Liver (tissue), 9 donors: Measurements from ENCODE around the gene ACOT7. TPM values are rescaled to one million over a fixed set of nuclear protein-coding genes. Genes with fewer than 3 reads are reported as not detected.

Experiments
- DNase-seq: peaks from one replicate; pipeline ENCODE4 v3.0.0-alpha.2; 2017; ENCODE audit warnings: low spot score
- H3K27ac ChIP-seq, 2 donors: one replicate each; pipeline ENCODE4 v1.7.0; 2013; ENCODE audit warnings: inconsistent platforms in 2 of 2, low read length in 2 of 2, control low read depth in 1 of 2, low read depth in 1 of 2, mild to moderate bottlenecking in 1 of 2
- H3K27me3 ChIP-seq, 4 donors: one replicate each; pipeline versions ENCODE4 v1.6.1 to v1.7.0; 2013; ENCODE audit warnings: low read length in 3 of 4, inconsistent platforms in 1 of 4, mild to moderate bottlenecking in 1 of 4, moderate library complexity in 1 of 4; ENCODE audit not compliant: control insufficient read depth in 4 of 4, insufficient read depth in 4 of 4
- H3K36me3 ChIP-seq, 4 donors: one replicate each; pipeline versions ENCODE4 v1.6.1 to v1.7.0; 2013; ENCODE audit warnings: low read length in 3 of 4, mild to moderate bottlenecking in 3 of 4, low read depth in 1 of 4, moderate library complexity in 1 of 4; ENCODE audit not compliant: control insufficient read depth in 4 of 4, insufficient read depth in 3 of 4
- H3K4me1 ChIP-seq, 4 donors: one replicate each; pipeline versions ENCODE4 v1.6.1 to v1.7.0; 2013; ENCODE audit warnings: low read length in 3 of 4, mild to moderate bottlenecking in 3 of 4, moderate library complexity in 1 of 4; ENCODE audit not compliant: control insufficient read depth in 4 of 4, insufficient read depth in 4 of 4
- H3K4me3 ChIP-seq, 3 donors: one replicate each; pipeline versions ENCODE4 v1.6.1 to v1.7.0; 2013; ENCODE audit warnings: low read length in 3 of 3, control low read depth in 1 of 3, low read depth in 1 of 3, mild to moderate bottlenecking in 1 of 3
- H3K9ac ChIP-seq, 2 donors: one replicate each; pipeline ENCODE4 v1.7.0; 2013; ENCODE audit warnings: low read length in 2 of 2, mild to moderate bottlenecking in 2 of 2, moderate library complexity in 2 of 2, control low read depth in 1 of 2, low read depth in 1 of 2
- H3K9me3 ChIP-seq, 4 donors: one replicate each; pipeline versions ENCODE4 v1.6.1 to v1.7.0; 2013; ENCODE audit warnings: low read length in 3 of 4; ENCODE audit not compliant: control insufficient read depth in 4 of 4
- ATF3 ChIP-seq: IDR thresholded peaks from 2 replicates; pipeline ENCODE4 v1.6.1; 2016; ENCODE audit warnings: antibody characterized with exemption
- CTCF ChIP-seq: fragments of 150-350 bp; IDR thresholded peaks from 2 replicates; pipeline ENCODE4 v1.5.1; 2017; ENCODE audit warnings: improper control_type of control experiment, low read depth, low read length; ENCODE audit not compliant: missing input control
- EGR1 ChIP-seq, 2 donors: IDR thresholded peaks; 2 replicates each; pipeline ENCODE4 v1.6.1; 2016 to 2018; ENCODE audit warnings: antibody characterized with exemption in 2 of 2, low read depth in 2 of 2
- FOXA1 ChIP-seq: IDR thresholded peaks from 2 replicates; pipeline ENCODE4 v1.6.1; 2016; ENCODE audit warnings: antibody characterized with exemption
- FOXA2 ChIP-seq: IDR thresholded peaks from 2 replicates; pipeline ENCODE4 v1.6.1; 2016; ENCODE audit warnings: antibody characterized with exemption
- GABPA ChIP-seq, 2 donors: IDR thresholded peaks in 1 of 2; conservative IDR thresholded peaks in 1 of 2; 2 replicates each; pipeline ENCODE4 v1.6.1; 2016; ENCODE audit warnings: antibody characterized with exemption in 2 of 2, mild to moderate bottlenecking in 1 of 2, moderate library complexity in 1 of 2
- HNF4A ChIP-seq, 2 donors: conservative IDR thresholded peaks; 2 replicates each; pipeline ENCODE4 v1.6.1; 2016; ENCODE audit warnings: antibody characterized with exemption in 2 of 2, mild to moderate bottlenecking in 2 of 2
- JUND ChIP-seq, 2 donors: IDR thresholded peaks; 2 replicates each; pipeline ENCODE4 v1.6.1; 2016; ENCODE audit warnings: antibody characterized with exemption in 2 of 2
- MAX ChIP-seq: IDR thresholded peaks from 2 replicates; pipeline ENCODE4 v1.6.1; 2016; ENCODE audit warnings: antibody characterized with exemption
- NR2F2 ChIP-seq: IDR thresholded peaks from 2 replicates; pipeline ENCODE4 v1.6.1; 2016; ENCODE audit warnings: antibody characterized with exemption
- RAD21 ChIP-seq, 2 donors: IDR thresholded peaks; 2 replicates each; pipeline ENCODE4 v1.6.1; 2016; ENCODE audit warnings: antibody characterized with exemption in 2 of 2, mild to moderate bottlenecking in 2 of 2
- RXRA ChIP-seq, 2 donors: IDR thresholded peaks; 2 replicates each; pipeline ENCODE4 v1.6.1; 2017 to 2018; ENCODE audit warnings: antibody characterized with exemption in 2 of 2, mild to moderate bottlenecking in 1 of 2
- SP1 ChIP-seq: IDR thresholded peaks from 2 replicates; pipeline ENCODE4 v1.6.1; 2018; ENCODE audit warnings: antibody characterized with exemption, mild to moderate bottlenecking
- TAF1 ChIP-seq: conservative IDR thresholded peaks from 2 replicates; pipeline ENCODE4 v1.6.1; 2016; ENCODE audit warnings: antibody characterized with exemption, mild to moderate bottlenecking
- YY1 ChIP-seq: IDR thresholded peaks from 2 replicates; pipeline ENCODE4 v1.6.1; 2016; ENCODE audit warnings: antibody characterized with exemption, mild to moderate bottlenecking
- ZBTB33 ChIP-seq: IDR thresholded peaks from 2 replicates; pipeline ENCODE4 v1.6.1; 2016; ENCODE audit warnings: antibody characterized with exemption
- WGBS: extraction: QIAGEN DNeasy Blood & Tissue Kit; methylation state at CpG from one replicate; pipeline ENCODE4 v1.1.7; 2013; 5-methylcytosine and 5-hydroxymethylcytosine counted together
- polyA plus RNA-seq, 2 donors: library from polyadenylated mRNA; stranded (reverse) in 1 of 2; unstranded in 1 of 2; fragments of 200-250 nt in 1 of 2; fragments of >200 nt in 1 of 2; fragmentation: Nextera tagmentation in 1 of 2; extraction: Ambion mirVana in 1 of 2; gene quantifications; one replicate each; pipeline versions ENCODE4 v1.2.1 to v1.2.3, GENCODE V29; 2013 to 2015
- total RNA-seq, 2 donors: library from RNA; depleted of rRNA; stranded (reverse); fragments of >200 nt; gene quantifications; one replicate each; pipeline ENCODE4 v1.2.3, GENCODE V29; 2014
- donor health status: healthy.
- donor health status: healthy.
- donor health status: healthy.
- donor health status: healthy.
- donor health status: healthy.

Gene ACOT7
- total and polyA plus RNA-seq, 4 donors = 8.7 to 14.4 (median 10.4) TPM

GRCh38 chr1:6298940-6299465 is 94.6 kb downstream of the ACOT7 start:
- Histone ChIP-seq H3K4me3 (no peak overlapping the region), H3K36me3 (peaks cover 0 to 7% (median 3%) of the 10 kb centered on the region in 4 donors), H3K9ac (no peak overlapping the region), H3K9me3 (peaks cover 0 to 4% (median 0%) of the 10 kb centered on the region in 4 donors), H3K27me3 (no peaks in the 10 kb centered on the region), H3K4me1 (no peaks in the 10 kb centered on the region), H3K27ac (no peak overlapping the region)
- TF ChIP-seq NR2F2 (no peak), EGR1 (IDR thresholded peaks at IDR 0.05; ENCODE audit: low read depth in 2 of 2) (no peak), ATF3 (no peak), RXRA (IDR thresholded peaks at IDR 0.05) (no peak), FOXA1 (no peak), ZBTB33 (no peak), JUND (IDR thresholded peaks at IDR 0.05) (no peak), TAF1 (no peak), SP1 (no peak), RAD21 (IDR thresholded peaks at IDR 0.05) (no peak), MAX (no peak), HNF4A (conservative IDR thresholded peaks at IDR 0.05) (no peak), GABPA (IDR thresholded peaks at IDR 0.05 in 1 of 2, conservative IDR thresholded peaks at IDR 0.05 in 1 of 2) (no peak), YY1 (no peak), FOXA2 (no peak)
- no peak for DNase-seq
- WGBS = 97% methylated on average over 8 of the region's 8 CpGs

GRCh38 chr1:6298530-6298929 is 95.0 kb downstream of the ACOT7 start:
- no peak for TF ChIP-seq EGR1 (IDR thresholded peaks at IDR 0.05; ENCODE audit: low read depth in 2 of 2)
- TF ChIP-seq FOXA1 = no peak
- TF ChIP-seq RXRA (IDR thresholded peaks at IDR 0.05) = no peak
- no peak for TF ChIP-seq RAD21 (IDR thresholded peaks at IDR 0.05)
- TF ChIP-seq GABPA (IDR thresholded peaks at IDR 0.05 in 1 of 2, conservative IDR thresholded peaks at IDR 0.05 in 1 of 2) = no peak
- no peak for TF ChIP-seq CTCF
- Histone ChIP-seq H3K27me3 (no peaks in the 10 kb centered on the region), H3K4me1 (no peaks in the 10 kb centered on the region), H3K4me3 (no peak overlapping the region), H3K36me3 (peaks cover 0 to 7% (median 4%) of the 10 kb centered on the region in 4 donors), H3K9ac (no peak overlapping the region), H3K9me3 (peaks cover 0 to 4% (median 0%) of the 10 kb centered on the region in 4 donors), H3K27ac (no peak overlapping the region)
- 89% methylated on average over 8 of the region's 8 CpGs for WGBS
- DNase-seq = no peak
